Stimulated activated CD8-positive, alpha-beta memory T cell treated with anti-CD3 and anti-CD28 coated beads, Interleukin-12 subunit alpha, Interleukin-12 subunit beta, amount 100 ng/mL, for 1 hour (primary cell): ENCODE results near the gene CSRP1.

ENCODE experiments used
- DNase-seq: peaks from one replicate; pipeline ENCODE4 v3.0.0-alpha.2; 2020; ENCODE audit warnings: low read depth

The CSRP1 gene

GRCh38 chr1:201513498-201514243, 6.7 kb upstream of the CSRP1 start:
- DNase-seq: no peak

GRCh38 chr1:201511941-201512539, 5.1 kb upstream of the CSRP1 start:
- DNase-seq: no peak

- no peak for DNase-seq
Measured at GRCh38 chr1:201511396-201511940, 4.5 kb upstream of the CSRP1 start.

- no peak for DNase-seq
Measured at GRCh38 chr1:201510734-201511133, 3.8 kb upstream of the CSRP1 start.

- no peak for DNase-seq
Measured at GRCh38 chr1:201509601-201510374, 2.9 kb upstream of the CSRP1 start.

- no peak for DNase-seq
Measured at GRCh38 chr1:201508809-201509208, 1.9 kb upstream of the CSRP1 start.

- DNase-seq: no peak
Measured at GRCh38 chr1:201507360-201507675, 395 bp upstream of the CSRP1 start.

- DNase-seq: no peak
Measured at GRCh38 chr1:201506092-201506491, 831 bp downstream of the CSRP1 start.

- no peak for DNase-seq
Measured at GRCh38 chr1:201505503-201505890, 1.4 kb downstream of the CSRP1 start.

- no peak for DNase-seq
Measured at GRCh38 chr1:201504799-201505502, 2.0 kb downstream of the CSRP1 start.

GRCh38 chr1:201504179-201504631, 2.7 kb downstream of the CSRP1 start:
- DNase-seq: no peak

GRCh38 chr1:201503397-201504176, 3.3 kb downstream of the CSRP1 start:
- DNase-seq: no peak

GRCh38 chr1:201502511-201502857, 4.4 kb downstream of the CSRP1 start:
- DNase-seq: no peak

- no peak for DNase-seq
Measured at GRCh38 chr1:201501812-201502510, 5.0 kb downstream of the CSRP1 start.

GRCh38 chr1:201501144-201501543, 5.8 kb downstream of the CSRP1 start:
- no peak for DNase-seq

GRCh38 chr1:201500670-201501120, 6.2 kb downstream of the CSRP1 start:
- no peak for DNase-seq

GRCh38 chr1:201499795-201500669, 6.9 kb downstream of the CSRP1 start:
- DNase-seq: no peak

- no peak for DNase-seq
Measured at GRCh38 chr1:201499191-201499590, 7.7 kb downstream of the CSRP1 start.

- DNase-seq: no peak
Measured at GRCh38 chr1:201498621-201499020, 8.3 kb downstream of the CSRP1 start.
